Activated CD4-positive, alpha-beta T cell treated with anti-CD3 and anti-CD28 coated beads, Interleukin-2, amount 10 ng/mL, durations not matched to agents 24 days and 14 days (primary cell): ENCODE data around the gene UTP14C. TPM values are rescaled to one million over a fixed set of nuclear protein-coding genes. Genes with fewer than 3 reads are reported as not detected.
"Not testable (repeated sequence)": the region's sequence is repeated elsewhere in the genome, so short reads cannot be mapped to it uniquely, and the experiment has no call there.

Experiments
- DNase-seq: peaks from one replicate; pipeline ENCODE4 v3.0.0; 2022
- H3K27ac Mint-ChIP-seq: one replicate; pipeline ENCODE4 v1.8.0; 2022; ENCODE audit warnings: mild to moderate bottlenecking, mixed read lengths
- H3K27me3 Mint-ChIP-seq: one replicate; pipeline ENCODE4 v1.8.0; 2022; ENCODE audit warnings: mixed read lengths
- H3K36me3 Mint-ChIP-seq: one replicate; pipeline ENCODE4 v1.8.0; 2022; ENCODE audit warnings: low read depth, mild to moderate bottlenecking, mixed read lengths
- H3K4me1 Mint-ChIP-seq: one replicate; pipeline ENCODE4 v1.8.0; 2021; ENCODE audit warnings: mixed read lengths
- H3K4me3 Mint-ChIP-seq: one replicate; pipeline ENCODE4 v1.8.0; 2022; ENCODE audit warnings: mild to moderate bottlenecking, moderate library complexity, mixed read lengths
- H3K9me3 Mint-ChIP-seq: one replicate; pipeline ENCODE4 v1.8.0; 2021; ENCODE audit warnings: mixed read lengths
- intact Hi-C: fragments of 100-400 bp; cut with micrococcal nuclease; formaldehyde crosslinking; loops from one replicate; pipeline ENCODE4 v1.15.1; 2023
- total RNA-seq: library from RNA; stranded (reverse); gene quantifications from 2 replicates; pipeline ENCODE4 v1.2.3, GENCODE V29; 2022

The UTP14C gene
- total RNA-seq: 12.2 TPM in 2 replicates

GRCh38 chr13:52024481-52024880 is at the start of gene UTP14C:
TSS of gene UTP14C (plus strand) at chr13:52024691. CDS start at chr13:52028805, 4,114 bp downstream.
- intact Hi-C loops: no loop called here
- no peak within 1 kb of the TSS for H3K27ac Mint-ChIP-seq
- no peaks in the 10 kb centered on the region for H3K27me3 Mint-ChIP-seq
- H3K9me3 Mint-ChIP-seq: no peaks in the 10 kb centered on the region
- DNase-seq: no peak
- no peak within 1 kb of the TSS for H3K4me3 Mint-ChIP-seq
- H3K4me1 Mint-ChIP-seq: peaks cover 7% of the 10 kb centered on the region
- peaks cover 65% of the 10 kb centered on the region for H3K36me3 Mint-ChIP-seq

GRCh38 chr13:51976423-51976822 is 48.1 kb upstream of the UTP14C start:
- H3K9me3 Mint-ChIP-seq: no peaks in the 10 kb centered on the region
- intact Hi-C loops: no loop called here
- H3K27ac Mint-ChIP-seq: no peak overlapping the region
- no peaks in the 10 kb centered on the region for H3K27me3 Mint-ChIP-seq
- no peaks in the 10 kb centered on the region for H3K36me3 Mint-ChIP-seq
- no peaks in the 10 kb centered on the region for H3K4me1 Mint-ChIP-seq
- DNase-seq: no peak
- no peak overlapping the region for H3K4me3 Mint-ChIP-seq

- Mint-ChIP-seq H3K4me1 (no peaks in the 10 kb centered on the region), H3K27ac (no peak overlapping the region), H3K27me3 (no peaks in the 10 kb centered on the region), H3K36me3 (no peaks in the 10 kb centered on the region), H3K4me3 (no peak overlapping the region), H3K9me3 (no peaks in the 10 kb centered on the region)
- no peak for DNase-seq
- intact Hi-C loops: no loop called here
Measured at GRCh38 chr13:51976890-51977289, 47.6 kb upstream of the UTP14C start.

GRCh38 chr13:51977625-51978024 is 46.9 kb upstream of the UTP14C start:
- H3K4me1 Mint-ChIP-seq: no peaks in the 10 kb centered on the region

GRCh38 chr13:51978796-51979556 is 45.5 kb upstream of the UTP14C start:
- Mint-ChIP-seq H3K27me3 (no peaks in the 10 kb centered on the region), H3K36me3 (no peaks in the 10 kb centered on the region), H3K4me1 (no peaks in the 10 kb centered on the region), H3K27ac (no peak overlapping the region), H3K4me3 (no peak overlapping the region), H3K9me3 (no peaks in the 10 kb centered on the region)
- intact Hi-C loops: no loop called here
- DNase-seq: no peak

More at GRCh38 chr13:51977625-51978024, 46.9 kb upstream of the UTP14C start:
- Mint-ChIP-seq H3K4me3 (no peak overlapping the region), H3K27me3 (no peaks in the 10 kb centered on the region), H3K9me3 (no peaks in the 10 kb centered on the region), H3K27ac (no peak overlapping the region), H3K36me3 (no peaks in the 10 kb centered on the region)
- intact Hi-C loops: no loop called here
- no peak for DNase-seq

- Mint-ChIP-seq H3K27ac (no peak overlapping the region), H3K9me3 (peaks cover 4% of the 10 kb centered on the region), H3K4me1 (no peaks in the 10 kb centered on the region), H3K36me3 (no peaks in the 10 kb centered on the region), H3K4me3 (no peak overlapping the region), H3K27me3 (peaks cover 15% of the 10 kb centered on the region)
- intact Hi-C loops: no loop called here
- DNase-seq: no peak
Measured at GRCh38 chr13:51980908-51981307, 43.6 kb upstream of the UTP14C start.

GRCh38 chr13:51981355-51981754 is 43.1 kb upstream of the UTP14C start:
- intact Hi-C loops: no loop called here
- H3K4me3 Mint-ChIP-seq: no peak overlapping the region
- H3K27me3 Mint-ChIP-seq: peaks cover 18% of the 10 kb centered on the region
- peaks cover 4% of the 10 kb centered on the region for H3K9me3 Mint-ChIP-seq
- no peaks in the 10 kb centered on the region for H3K36me3 Mint-ChIP-seq
- H3K27ac Mint-ChIP-seq: no peak overlapping the region
- H3K4me1 Mint-ChIP-seq: no peaks in the 10 kb centered on the region
- no peak for DNase-seq

GRCh38 chr13:51983292-51983691 is 41.2 kb upstream of the UTP14C start:
- H3K4me1 Mint-ChIP-seq, H3K27ac Mint-ChIP-seq, H3K4me3 Mint-ChIP-seq, intact Hi-C loops, H3K36me3 Mint-ChIP-seq, DNase-seq, H3K9me3 Mint-ChIP-seq: not testable (repeated sequence)
- peaks cover 30% of the 10 kb centered on the region for H3K27me3 Mint-ChIP-seq

GRCh38 chr13:51984904-51985303 is 39.6 kb upstream of the UTP14C start:
- H3K27ac Mint-ChIP-seq, DNase-seq, H3K4me3 Mint-ChIP-seq, intact Hi-C loops, H3K4me1 Mint-ChIP-seq, H3K36me3 Mint-ChIP-seq, H3K9me3 Mint-ChIP-seq: not testable (repeated sequence)
- H3K27me3 Mint-ChIP-seq: peaks cover 30% of the 10 kb centered on the region

- Mint-ChIP-seq H3K9me3 (peaks cover 8% of the 10 kb centered on the region), H3K27ac (no peak overlapping the region)
- intact Hi-C loops: no loop called here
Measured at GRCh38 chr13:51988988-51989618, 35.4 kb upstream of the UTP14C start.

GRCh38 chr13:51993713-51994112 is 30.8 kb upstream of the UTP14C start:
- no peaks in the 10 kb centered on the region for H3K36me3 Mint-ChIP-seq
- H3K9me3 Mint-ChIP-seq: no peaks in the 10 kb centered on the region
- no peak overlapping the region for H3K27ac Mint-ChIP-seq
- no peak overlapping the region for H3K4me3 Mint-ChIP-seq
- intact Hi-C loops: no loop called here
- DNase-seq: no peak
- H3K4me1 Mint-ChIP-seq: peaks cover 2% of the 10 kb centered on the region
- H3K27me3 Mint-ChIP-seq: peaks cover 13% of the 10 kb centered on the region

More at GRCh38 chr13:51988988-51989618, 35.4 kb upstream of the UTP14C start:
- Mint-ChIP-seq H3K36me3 (no peaks in the 10 kb centered on the region), H3K27me3 (peaks cover 32% of the 10 kb centered on the region), H3K4me1 (no peaks in the 10 kb centered on the region), H3K4me3 (no peak overlapping the region)
- no peak for DNase-seq

GRCh38 chr13:51995677-51996551 is 28.6 kb upstream of the UTP14C start:
- Mint-ChIP-seq H3K27me3 (peaks cover 20% of the 10 kb centered on the region), H3K4me3 (no peak overlapping the region), H3K9me3 (no peaks in the 10 kb centered on the region), H3K4me1 (peaks cover 2% of the 10 kb centered on the region), H3K27ac (no peak overlapping the region), H3K36me3 (no peaks in the 10 kb centered on the region)
- intact Hi-C loops: no loop called here
- DNase-seq: peak; percentile 50

GRCh38 chr13:51996641-51997040 is 27.9 kb upstream of the UTP14C start:
- Mint-ChIP-seq H3K36me3 (no peaks in the 10 kb centered on the region), H3K9me3 (no peaks in the 10 kb centered on the region), H3K4me3 (no peak overlapping the region), H3K4me1 (peaks cover 2% of the 10 kb centered on the region), H3K27me3 (peaks cover 24% of the 10 kb centered on the region), H3K27ac (no peak overlapping the region)
- intact Hi-C loops: no loop called here
- no peak for DNase-seq

- Mint-ChIP-seq H3K4me1 (peaks cover 2% of the 10 kb centered on the region), H3K27ac (no peak overlapping the region), H3K36me3 (no peaks in the 10 kb centered on the region), H3K9me3 (no peaks in the 10 kb centered on the region), H3K4me3 (no peak overlapping the region), H3K27me3 (peaks cover 24% of the 10 kb centered on the region)
- intact Hi-C loops: no loop called here
- DNase-seq: no peak
Measured at GRCh38 chr13:51997186-51997585, 27.3 kb upstream of the UTP14C start.
